GM23338 (cell line): ENCODE data around the gene NTN1. TPM values are rescaled to one million over a fixed set of nuclear protein-coding genes. Genes with fewer than 3 reads are reported as not detected.

ENCODE experiments used
- JUNB ChIP-seq: IDR thresholded peaks from one replicate; pipeline ENCODE4 v1.6.1; 2016; ENCODE audit warnings: antibody characterized with exemption; ENCODE audit not compliant: unreplicated experiment
- NANOG ChIP-seq: IDR thresholded peaks from 2 replicates; pipeline ENCODE4 v1.6.1; 2016; ENCODE audit warnings: antibody characterized with exemption, borderline replicate concordance
- POLR2AphosphoS5 ChIP-seq: IDR thresholded peaks from 2 replicates; pipeline ENCODE4 v1.6.1; 2016; ENCODE audit warnings: antibody characterized with exemption, low read depth
- ZNF114 ChIP-seq: fragments of 250-450 bp; sonication (Bioruptor Pico); IDR thresholded peaks from 2 replicates; pipeline ENCODE4 v1.5.0; 2020; ENCODE audit warnings: mild to moderate bottlenecking, moderate library complexity
- polyA plus RNA-seq: library from polyadenylated mRNA; unstranded; fragments of >200 nt; fragmentation: Nextera tagmentation; extraction: Ambion mirVana; gene quantifications from 2 replicates; pipeline ENCODE4 v1.2.1, GENCODE V29; 2016
- total RNA-seq: library from RNA; depleted of rRNA; stranded (reverse); fragments of >200 nt; shearing (Covaris generic); gene quantifications from 2 replicates; pipeline ENCODE4 v1.2.3, GENCODE V29; 2014
- TF ChIP-seq, protein P1 (sequence below): fragments of 250-450 bp; sonication (Bioruptor Pico); IDR thresholded peaks from 2 replicates; pipeline ENCODE4 v1.5.0; 2020; ENCODE audit warnings: mild to moderate bottlenecking, moderate library complexity
- TF ChIP-seq, protein P2 (sequence below), 2 experiments: fragments of 200-600 bp in 1 of 2; sonication (generic) in 1 of 2; conservative IDR thresholded peaks; 2 replicates each; pipeline versions ENCODE4 v1.5.1 to v1.6.1; 2016 to 2017; ENCODE audit warnings: antibody characterized with exemption in 2 of 2, low read depth in 2 of 2, mild to moderate bottlenecking in 2 of 2, moderate library complexity in 1 of 2
- TF ChIP-seq, protein P3 (sequence below): IDR thresholded peaks from one replicate; pipeline ENCODE4 v1.6.1; 2018; ENCODE audit warnings: antibody characterized with exemption; ENCODE audit not compliant: unreplicated experiment

Gene NTN1
- total and polyA plus RNA-seq, 2 experiments from 2014 or later, result 0.57 to 2.6 TPM

DNA sequence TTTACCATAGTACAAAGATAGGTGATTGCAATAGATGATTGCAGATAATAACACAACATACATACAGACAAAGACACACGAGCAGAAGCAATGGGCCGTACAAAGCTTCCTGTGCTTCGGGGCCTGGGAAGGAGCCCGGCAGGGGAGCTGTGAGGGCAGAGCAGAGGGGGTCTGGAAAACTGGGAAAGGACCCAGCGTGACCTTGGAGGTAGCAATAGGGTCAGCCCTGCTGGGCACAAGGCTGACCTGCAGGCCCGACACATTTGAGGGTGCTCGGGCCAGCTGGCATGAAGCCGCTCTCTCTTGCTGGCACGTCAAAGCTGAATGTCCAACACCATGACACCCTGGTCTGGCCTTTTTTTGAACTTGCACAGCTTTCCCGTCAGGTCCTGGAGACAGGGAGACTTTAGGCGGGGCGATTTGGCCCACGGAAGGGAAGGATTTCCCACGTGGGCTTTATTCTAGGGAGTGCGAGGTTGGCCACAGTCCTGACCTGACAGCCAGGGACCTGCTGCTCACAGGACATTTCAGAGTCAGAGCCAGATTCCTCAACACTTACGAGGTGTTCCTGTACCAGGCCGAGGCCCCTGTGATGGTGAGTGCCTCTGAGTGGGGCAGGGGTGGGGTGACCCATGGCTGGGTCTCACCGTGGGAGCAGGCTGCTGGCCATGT lies 83.2 kb downstream of the NTN1 start (continued):
- TF ChIP-seq, protein P1, sequence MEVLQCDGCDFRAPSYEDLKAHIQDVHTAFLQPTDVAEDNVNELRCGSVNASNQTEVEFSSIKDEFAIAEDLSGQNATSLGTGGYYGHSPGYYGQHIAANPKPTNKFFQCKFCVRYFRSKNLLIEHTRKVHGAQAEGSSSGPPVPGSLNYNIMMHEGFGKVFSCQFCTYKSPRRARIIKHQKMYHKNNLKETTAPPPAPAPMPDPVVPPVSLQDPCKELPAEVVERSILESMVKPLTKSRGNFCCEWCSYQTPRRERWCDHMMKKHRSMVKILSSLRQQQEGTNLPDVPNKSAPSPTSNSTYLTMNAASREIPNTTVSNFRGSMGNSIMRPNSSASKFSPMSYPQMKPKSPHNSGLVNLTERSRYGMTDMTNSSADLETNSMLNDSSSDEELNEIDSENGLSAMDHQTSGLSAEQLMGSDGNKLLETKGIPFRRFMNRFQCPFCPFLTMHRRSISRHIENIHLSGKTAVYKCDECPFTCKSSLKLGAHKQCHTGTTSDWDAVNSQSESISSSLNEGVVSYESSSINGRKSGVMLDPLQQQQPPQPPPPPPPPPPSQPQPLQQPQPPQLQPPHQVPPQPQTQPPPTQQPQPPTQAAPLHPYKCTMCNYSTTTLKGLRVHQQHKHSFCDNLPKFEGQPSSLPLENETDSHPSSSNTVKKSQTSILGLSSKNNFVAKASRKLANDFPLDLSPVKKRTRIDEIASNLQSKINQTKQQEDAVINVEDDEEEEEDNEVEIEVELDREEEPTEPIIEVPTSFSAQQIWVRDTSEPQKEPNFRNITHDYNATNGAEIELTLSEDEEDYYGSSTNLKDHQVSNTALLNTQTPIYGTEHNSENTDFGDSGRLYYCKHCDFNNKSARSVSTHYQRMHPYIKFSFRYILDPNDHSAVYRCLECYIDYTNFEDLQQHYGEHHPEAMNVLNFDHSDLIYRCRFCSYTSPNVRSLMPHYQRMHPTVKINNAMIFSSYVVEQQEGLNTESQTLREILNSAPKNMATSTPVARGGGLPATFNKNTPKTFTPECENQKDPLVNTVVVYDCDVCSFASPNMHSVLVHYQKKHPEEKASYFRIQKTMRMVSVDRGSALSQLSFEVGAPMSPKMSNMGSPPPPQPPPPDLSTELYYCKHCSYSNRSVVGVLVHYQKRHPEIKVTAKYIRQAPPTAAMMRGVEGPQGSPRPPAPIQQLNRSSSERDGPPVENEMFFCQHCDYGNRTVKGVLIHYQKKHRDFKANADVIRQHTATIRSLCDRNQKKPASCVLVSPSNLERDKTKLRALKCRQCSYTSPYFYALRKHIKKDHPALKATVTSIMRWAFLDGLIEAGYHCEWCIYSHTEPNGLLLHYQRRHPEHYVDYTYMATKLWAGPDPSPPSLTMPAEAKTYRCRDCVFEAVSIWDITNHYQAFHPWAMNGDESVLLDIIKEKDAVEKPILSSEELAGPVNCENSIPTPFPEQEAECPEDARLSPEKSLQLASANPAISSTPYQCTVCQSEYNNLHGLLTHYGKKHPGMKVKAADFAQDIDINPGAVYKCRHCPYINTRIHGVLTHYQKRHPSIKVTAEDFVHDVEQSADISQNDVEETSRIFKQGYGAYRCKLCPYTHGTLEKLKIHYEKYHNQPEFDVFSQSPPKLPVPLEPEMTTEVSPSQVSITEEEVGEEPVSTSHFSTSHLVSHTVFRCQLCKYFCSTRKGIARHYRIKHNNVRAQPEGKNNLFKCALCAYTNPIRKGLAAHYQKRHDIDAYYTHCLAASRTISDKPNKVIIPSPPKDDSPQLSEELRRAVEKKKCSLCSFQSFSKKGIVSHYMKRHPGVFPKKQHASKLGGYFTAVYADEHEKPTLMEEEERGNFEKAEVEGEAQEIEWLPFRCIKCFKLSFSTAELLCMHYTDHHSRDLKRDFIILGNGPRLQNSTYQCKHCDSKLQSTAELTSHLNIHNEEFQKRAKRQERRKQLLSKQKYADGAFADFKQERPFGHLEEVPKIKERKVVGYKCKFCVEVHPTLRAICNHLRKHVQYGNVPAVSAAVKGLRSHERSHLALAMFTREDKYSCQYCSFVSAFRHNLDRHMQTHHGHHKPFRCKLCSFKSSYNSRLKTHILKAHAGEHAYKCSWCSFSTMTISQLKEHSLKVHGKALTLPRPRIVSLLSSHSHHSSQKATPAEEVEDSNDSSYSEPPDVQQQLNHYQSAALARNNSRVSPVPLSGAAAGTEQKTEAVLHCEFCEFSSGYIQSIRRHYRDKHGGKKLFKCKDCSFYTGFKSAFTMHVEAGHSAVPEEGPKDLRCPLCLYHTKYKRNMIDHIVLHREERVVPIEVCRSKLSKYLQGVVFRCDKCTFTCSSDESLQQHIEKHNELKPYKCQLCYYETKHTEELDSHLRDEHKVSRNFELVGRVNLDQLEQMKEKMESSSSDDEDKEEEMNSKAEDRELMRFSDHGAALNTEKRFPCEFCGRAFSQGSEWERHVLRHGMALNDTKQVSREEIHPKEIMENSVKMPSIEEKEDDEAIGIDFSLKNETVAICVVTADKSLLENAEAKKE (CRISPR knock-in tag), result no peak
- TF ChIP-seq, protein P2, sequence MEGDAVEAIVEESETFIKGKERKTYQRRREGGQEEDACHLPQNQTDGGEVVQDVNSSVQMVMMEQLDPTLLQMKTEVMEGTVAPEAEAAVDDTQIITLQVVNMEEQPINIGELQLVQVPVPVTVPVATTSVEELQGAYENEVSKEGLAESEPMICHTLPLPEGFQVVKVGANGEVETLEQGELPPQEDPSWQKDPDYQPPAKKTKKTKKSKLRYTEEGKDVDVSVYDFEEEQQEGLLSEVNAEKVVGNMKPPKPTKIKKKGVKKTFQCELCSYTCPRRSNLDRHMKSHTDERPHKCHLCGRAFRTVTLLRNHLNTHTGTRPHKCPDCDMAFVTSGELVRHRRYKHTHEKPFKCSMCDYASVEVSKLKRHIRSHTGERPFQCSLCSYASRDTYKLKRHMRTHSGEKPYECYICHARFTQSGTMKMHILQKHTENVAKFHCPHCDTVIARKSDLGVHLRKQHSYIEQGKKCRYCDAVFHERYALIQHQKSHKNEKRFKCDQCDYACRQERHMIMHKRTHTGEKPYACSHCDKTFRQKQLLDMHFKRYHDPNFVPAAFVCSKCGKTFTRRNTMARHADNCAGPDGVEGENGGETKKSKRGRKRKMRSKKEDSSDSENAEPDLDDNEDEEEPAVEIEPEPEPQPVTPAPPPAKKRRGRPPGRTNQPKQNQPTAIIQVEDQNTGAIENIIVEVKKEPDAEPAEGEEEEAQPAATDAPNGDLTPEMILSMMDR (conservative IDR thresholded peaks at IDR 0.05; ENCODE audit: low read depth in 2 of 2), result no peak
- TF ChIP-seq, protein P3, sequence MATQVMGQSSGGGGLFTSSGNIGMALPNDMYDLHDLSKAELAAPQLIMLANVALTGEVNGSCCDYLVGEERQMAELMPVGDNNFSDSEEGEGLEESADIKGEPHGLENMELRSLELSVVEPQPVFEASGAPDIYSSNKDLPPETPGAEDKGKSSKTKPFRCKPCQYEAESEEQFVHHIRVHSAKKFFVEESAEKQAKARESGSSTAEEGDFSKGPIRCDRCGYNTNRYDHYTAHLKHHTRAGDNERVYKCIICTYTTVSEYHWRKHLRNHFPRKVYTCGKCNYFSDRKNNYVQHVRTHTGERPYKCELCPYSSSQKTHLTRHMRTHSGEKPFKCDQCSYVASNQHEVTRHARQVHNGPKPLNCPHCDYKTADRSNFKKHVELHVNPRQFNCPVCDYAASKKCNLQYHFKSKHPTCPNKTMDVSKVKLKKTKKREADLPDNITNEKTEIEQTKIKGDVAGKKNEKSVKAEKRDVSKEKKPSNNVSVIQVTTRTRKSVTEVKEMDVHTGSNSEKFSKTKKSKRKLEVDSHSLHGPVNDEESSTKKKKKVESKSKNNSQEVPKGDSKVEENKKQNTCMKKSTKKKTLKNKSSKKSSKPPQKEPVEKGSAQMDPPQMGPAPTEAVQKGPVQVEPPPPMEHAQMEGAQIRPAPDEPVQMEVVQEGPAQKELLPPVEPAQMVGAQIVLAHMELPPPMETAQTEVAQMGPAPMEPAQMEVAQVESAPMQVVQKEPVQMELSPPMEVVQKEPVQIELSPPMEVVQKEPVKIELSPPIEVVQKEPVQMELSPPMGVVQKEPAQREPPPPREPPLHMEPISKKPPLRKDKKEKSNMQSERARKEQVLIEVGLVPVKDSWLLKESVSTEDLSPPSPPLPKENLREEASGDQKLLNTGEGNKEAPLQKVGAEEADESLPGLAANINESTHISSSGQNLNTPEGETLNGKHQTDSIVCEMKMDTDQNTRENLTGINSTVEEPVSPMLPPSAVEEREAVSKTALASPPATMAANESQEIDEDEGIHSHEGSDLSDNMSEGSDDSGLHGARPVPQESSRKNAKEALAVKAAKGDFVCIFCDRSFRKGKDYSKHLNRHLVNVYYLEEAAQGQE, result no peak
- TF ChIP-seq POLR2AphosphoS5, result no peak
- TF ChIP-seq ZNF114 (CRISPR knock-in tag), result no peak
- no peak for TF ChIP-seq JUNB
- TF ChIP-seq NANOG, result no peak
